OCI-M1 (cell line): ENCODE results near the gene WNT10A.
A peak's percentile ranks its signal among the peaks of the same experiment; 100 is the strongest.

ENCODE experiments used
- DNase-seq: peaks from one replicate; lab custom pipeline; 2025; lab: John Stamatoyannopoulos, UW

WNT10A gene

DNA sequence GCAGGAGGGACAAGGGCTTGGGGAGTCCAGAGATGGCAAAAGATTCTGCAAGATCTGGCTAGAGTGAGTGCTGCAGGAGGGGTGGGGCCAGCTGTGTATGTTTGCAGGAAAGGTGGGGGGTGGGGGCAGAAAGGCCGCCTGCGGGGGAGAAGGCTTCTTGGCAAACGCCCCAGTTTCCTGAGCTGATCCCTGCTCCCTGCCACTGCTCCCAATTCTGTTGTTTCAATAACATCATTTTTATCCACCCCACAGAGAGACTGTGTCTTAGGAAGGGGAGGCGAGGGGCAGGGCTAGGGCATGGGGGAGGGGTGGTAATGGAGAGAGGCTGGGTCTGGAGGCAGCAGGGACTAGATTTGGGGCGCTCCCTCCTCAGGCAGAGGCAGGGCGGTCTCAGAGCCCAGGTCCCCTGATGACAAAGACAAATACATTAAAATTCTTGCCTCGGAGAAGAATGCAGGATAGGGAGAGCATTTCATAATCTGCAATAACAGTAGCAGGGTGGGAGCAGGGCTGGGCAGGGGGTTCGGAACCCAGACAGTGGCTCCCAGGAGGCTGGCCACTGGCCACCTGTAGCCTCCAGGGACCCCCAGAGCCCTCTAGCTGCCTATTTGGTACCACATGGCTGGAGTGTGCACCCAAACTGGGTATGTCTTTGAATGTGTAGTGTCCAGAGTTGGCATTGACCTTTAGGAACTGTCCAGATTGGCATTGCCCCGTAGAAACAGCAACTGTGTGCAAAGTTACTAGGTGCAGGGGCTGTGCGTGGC, 23.1 kb upstream of the WNT10A start:
- DNase-seq = no peak

DNA sequence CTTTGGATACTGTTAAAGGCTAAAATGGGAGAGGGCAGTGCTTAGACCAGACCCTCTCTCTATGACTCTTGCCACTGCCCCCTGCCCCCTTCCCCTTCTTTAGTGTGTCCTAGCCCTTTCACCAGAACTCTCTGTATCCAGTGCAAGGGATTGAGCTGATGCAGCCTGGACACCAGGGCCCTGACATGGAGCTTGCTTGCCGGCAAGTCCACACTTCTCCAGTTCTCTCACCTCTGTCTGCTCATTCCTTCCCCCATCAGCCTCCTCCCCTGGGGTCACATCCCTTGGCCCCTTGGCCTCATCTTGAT, 22.6 kb upstream of the WNT10A start:
- no peak for DNase-seq

- DNase-seq = no peak
Measured at GRCh38 chr2:218858671-218859555, 21.7 kb upstream of the WNT10A start.

GRCh38 chr2:218859556-218859987, 21.1 kb upstream of the WNT10A start, which contains the start of gene WNT6:
TSS of gene WNT6 (plus strand) at chr2:218859805. CDS start at chr2:218860038, 233 bp downstream.
- no peak for DNase-seq

GRCh38 chr2:218859988-218860831, 20.4 kb upstream of the WNT10A start:
- DNase-seq = no peak

DNA sequence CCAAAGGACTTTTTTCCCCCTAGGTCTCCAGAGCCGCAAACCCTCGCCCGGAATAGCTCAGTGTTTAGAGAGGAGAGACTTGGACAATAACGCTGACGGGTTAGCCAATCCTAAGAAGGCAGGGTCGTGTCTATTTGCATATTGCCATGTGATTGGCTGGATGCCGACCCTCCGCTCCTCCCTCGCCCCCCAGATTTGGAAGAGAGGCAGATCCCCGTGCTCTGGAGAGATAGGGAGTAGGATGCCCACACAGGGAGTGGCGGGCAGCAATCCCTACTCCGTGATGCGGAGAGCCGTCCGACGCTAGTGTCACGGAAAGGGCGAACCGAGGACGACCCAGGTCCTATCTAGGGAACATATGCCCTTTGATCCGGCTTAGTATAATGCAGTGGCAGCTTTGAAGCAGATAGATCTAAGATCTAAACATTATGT, 19.7 kb upstream of the WNT10A start:
- peak; percentile 81 for DNase-seq

DNA sequence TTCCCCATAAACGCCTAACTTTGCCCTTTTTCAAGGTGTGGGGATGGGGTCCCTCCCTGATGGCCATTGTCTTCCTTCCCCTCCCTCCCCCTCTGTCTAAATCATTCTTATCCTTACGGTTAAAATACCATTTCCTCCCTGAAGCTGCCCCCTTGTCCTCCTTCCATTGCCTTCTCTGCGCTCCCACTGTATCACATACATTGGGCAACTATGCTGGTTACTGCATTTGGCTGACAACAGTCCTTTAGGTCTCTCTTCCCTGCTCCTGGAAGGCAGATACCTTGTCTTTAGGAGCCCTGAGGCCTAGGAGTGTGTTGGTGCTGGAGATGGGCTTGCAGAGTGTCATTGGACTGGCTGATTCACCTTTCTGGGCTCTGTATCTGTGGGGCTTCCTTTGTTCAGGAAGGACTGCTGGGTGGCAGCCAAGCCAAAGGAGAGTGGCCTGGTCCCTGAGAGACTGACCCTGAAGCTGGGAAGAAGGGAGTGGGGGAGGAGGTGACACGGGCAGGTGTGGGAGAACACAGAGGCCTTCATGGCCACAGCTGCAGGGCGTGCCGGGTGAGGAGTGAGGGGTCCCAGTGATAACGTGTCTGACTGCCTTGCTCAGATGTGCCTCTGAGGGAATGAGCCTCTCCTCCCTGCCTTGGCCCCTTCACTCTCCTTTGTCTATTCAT, 18.9 kb upstream of the WNT10A start:
- no peak for DNase-seq

GRCh38 chr2:218863021-218863520, 17.6 kb upstream of the WNT10A start:
- DNase-seq = no peak

DNA sequence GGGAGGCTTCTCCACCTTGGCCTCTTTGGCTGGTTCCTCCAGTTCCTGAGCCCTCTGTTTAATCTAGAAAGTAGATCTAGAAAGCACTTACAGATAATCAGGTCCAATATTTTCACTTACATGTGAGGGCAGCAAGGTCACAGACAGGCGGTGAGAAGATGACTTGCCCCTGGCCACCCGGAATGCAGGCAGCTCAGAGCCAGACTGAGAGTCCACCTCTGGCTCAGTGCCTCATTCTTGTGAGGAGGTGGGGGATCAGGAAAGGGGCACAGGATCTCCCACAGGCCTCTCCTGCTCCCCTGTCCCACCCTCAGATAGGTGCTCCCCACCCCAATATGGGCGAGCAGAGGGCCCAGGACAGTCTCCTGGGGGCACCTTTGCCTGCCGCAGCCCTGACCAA, 15.3 kb upstream of the WNT10A start:
- DNase-seq = no peak

GRCh38 chr2:218865999-218866398, 14.7 kb upstream of the WNT10A start:
- no peak for DNase-seq

- no peak for DNase-seq
Measured at GRCh38 chr2:218867900-218868299, 12.8 kb upstream of the WNT10A start.

- no peak for DNase-seq
Measured at GRCh38 chr2:218869064-218869463, 11.6 kb upstream of the WNT10A start.

DNA sequence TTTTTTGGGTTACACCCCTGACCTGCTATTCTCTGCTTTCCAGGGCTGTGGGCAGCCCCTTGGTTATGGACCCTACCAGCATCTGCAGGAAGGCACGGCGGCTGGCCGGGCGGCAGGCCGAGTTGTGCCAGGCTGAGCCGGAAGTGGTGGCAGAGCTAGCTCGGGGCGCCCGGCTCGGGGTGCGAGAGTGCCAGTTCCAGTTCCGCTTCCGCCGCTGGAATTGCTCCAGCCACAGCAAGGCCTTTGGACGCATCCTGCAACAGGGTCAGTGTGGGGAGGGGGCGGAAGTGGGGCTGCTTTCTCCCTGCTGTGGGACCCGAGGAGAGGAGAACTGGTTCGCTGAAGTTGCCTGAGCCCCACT, 9.7 kb upstream of the WNT10A start:
- DNase-seq = no peak

DNA sequence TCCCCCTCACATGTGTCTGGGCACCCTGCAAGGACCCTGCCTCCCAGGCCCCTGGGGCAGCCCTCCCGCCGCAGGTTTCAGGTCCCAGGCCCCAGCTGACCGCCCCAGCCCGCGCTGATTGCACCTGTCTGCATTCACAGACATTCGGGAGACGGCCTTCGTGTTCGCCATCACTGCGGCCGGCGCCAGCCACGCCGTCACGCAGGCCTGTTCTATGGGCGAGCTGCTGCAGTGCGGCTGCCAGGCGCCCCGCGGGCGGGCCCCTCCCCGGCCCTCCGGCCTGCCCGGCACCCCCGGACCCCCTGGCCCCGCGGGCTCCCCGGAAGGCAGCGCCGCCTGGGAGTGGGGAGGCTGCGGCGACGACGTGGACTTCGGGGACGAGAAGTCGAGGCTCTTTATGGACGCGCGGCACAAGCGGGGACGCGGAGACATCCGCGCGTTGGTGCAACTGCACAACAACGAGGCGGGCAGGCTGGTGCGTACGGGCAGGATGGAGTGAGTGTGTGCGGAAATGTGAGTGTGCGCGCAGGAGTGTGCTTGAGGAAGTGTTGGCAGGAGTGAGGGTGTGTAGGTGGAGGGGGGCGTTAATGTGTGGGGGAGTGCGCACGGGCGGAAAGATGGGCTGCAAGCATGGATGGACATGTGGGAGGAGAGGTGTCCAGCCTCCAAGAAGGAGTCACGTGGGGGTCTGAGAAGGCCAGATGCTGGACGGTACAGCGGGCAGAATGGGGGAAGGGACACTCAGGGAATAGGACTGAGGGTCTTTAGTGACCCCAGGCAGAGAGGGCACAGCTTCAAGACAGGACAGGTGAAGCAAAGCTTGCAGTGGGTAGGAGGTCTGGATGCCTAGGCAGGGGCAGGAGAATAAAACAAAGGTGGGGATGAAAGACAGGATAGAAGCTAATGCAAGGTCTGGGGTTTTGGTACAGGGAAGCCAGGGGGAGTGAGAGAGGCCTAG, 9.0 kb upstream of the WNT10A start:
- no peak for DNase-seq

DNA sequence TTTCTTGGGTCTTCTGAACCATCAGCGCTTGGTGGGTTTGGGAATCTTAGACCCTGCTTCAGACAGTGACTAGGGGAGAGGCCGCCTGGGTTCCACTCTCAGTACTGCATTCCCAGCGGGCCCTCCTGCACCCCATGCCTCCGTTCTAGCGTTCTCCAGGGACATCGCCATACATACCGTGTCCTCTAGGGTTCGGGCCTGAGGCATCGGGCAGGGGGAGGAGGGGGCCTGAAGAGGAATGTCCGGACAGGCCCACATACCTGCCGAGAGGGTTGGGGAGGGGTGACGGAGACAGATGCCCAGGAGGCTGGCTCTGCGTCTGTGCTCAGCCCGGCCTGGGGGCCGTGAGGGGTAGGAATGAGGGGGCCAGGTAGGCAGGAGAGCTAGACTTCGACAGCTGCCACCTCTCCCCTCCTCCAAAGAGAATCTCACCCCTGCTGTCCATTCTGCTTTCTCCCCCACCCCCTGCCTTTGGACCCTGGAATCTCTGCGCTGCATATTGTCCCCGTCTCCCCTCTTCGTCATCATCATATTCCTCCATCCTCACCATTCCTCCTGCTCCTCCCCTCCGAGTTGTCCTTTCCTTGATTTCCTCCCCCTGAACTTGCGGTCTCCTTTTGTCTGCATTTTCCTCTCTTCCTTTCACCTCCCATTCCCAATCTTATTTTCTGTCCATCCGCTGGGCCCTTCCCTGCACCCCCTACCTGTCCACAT, 7.8 kb upstream of the WNT10A start:
- DNase-seq = no peak

GRCh38 chr2:218873359-218874194, 7.1 kb upstream of the WNT10A start:
- DNase-seq = no peak

DNA sequence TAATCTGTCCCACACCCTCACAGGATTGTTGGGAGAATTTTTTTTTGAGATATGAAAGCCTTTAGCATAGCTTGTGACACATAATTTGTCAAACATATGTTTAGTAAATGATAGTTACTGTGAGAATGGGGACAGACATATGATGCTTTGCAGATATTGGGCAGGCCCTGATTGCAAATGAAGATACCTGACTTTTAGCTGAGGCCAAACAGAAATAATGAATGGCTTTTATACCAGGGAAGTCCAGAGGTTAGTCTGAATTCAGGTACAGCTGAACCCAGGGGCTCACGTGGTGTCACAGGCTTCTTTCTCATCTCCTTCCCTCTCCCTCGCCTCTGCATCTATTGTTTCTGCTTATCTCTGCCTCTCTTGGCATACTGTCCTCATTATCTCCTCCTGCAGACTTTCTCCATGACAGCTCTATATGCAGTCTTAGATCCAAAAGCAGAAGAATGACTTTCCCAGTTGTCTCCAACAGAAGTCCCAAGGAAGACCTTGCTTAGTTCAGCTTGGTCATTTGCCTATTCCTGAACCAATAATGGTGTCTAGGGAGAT, 4.9 kb upstream of the WNT10A start:
- peak; percentile 61 for DNase-seq

GRCh38 chr2:218876562-218877219, 4.0 kb upstream of the WNT10A start:
- DNase-seq = peak; percentile 88
